SK-N-MC (cell line): ENCODE measurements around the gene ASB8.
"Not testable (repeated sequence)": the region's sequence is repeated elsewhere in the genome, so short reads cannot be mapped to it uniquely, and the experiment has no call there.

ENCODE experiments used
- EZH2 ChIP-seq: fragments of 200-600 bp; sonication (generic); IDR thresholded peaks from one replicate; pipeline ENCODE4 v1.6.1; 2017; ENCODE audit warnings: antibody characterized with exemption
- POLR2AphosphoS5 ChIP-seq: IDR thresholded peaks from 2 replicates; pipeline ENCODE4 v1.6.1; 2012; ENCODE audit warnings: mild to moderate bottlenecking, low read depth, low read length, borderline replicate concordance

GRCh38 chr12:48111312-48111693 is 46.0 kb downstream of the ASB8 start:
- not testable (repeated sequence) for TF ChIP-seq POLR2AphosphoS5, EZH2
